Smooth muscle cell (in vitro differentiated cells): ENCODE measurements around the gene UXS1. TPM values are rescaled to one million over a fixed set of nuclear protein-coding genes. Genes with fewer than 3 reads are reported as not detected.

Experiments used
- DNase-seq: peaks from one replicate; lab custom pipeline; 2025; ENCODE audit not compliant: unreplicated experiment; lab: John Stamatoyannopoulos, UW
- H2AFZ ChIP-seq: fragments of 200-600 bp; sonication (generic); 2 replicates; pipeline ENCODE4 v1.6.0; 2016; ENCODE audit warnings: antibody characterized with exemption, low read depth, mild to moderate bottlenecking
- H3F3A ChIP-seq: fragments of 200-600 bp; sonication (generic); 2 replicates; pipeline ENCODE4 v1.6.0; 2017; ENCODE audit warnings: antibody characterized with exemption, low read depth
- H3K27ac ChIP-seq: fragments of 200-600 bp; sonication (generic); 2 replicates; pipeline ENCODE4 v1.5.1; 2016; ENCODE audit warnings: low read depth, mild to moderate bottlenecking
- H3K27me3 ChIP-seq: fragments of 200-600 bp; sonication (generic); 2 replicates; pipeline ENCODE4 v1.6.1; 2016; ENCODE audit warnings: low read depth, mild to moderate bottlenecking
- H3K36me3 ChIP-seq: fragments of 200-600 bp; sonication (generic); 2 replicates; pipeline ENCODE4 v1.5.1; 2016; ENCODE audit warnings: low read depth
- H3K4me1 ChIP-seq: fragments of 200-600 bp; sonication (generic); 2 replicates; pipeline ENCODE4 v1.5.1; 2016; ENCODE audit warnings: low read depth
- H3K4me2 ChIP-seq: fragments of 200-600 bp; sonication (generic); 2 replicates; pipeline ENCODE4 v1.6.0; 2016; ENCODE audit warnings: mild to moderate bottlenecking
- H3K4me3 ChIP-seq: fragments of 200-600 bp; sonication (generic); 2 replicates; pipeline ENCODE4 v1.5.1; 2016; ENCODE audit warnings: mild to moderate bottlenecking
- H3K79me2 ChIP-seq: fragments of 200-600 bp; sonication (generic); 2 replicates; pipeline ENCODE4 v1.6.0; 2016; ENCODE audit warnings: low read depth, mild to moderate bottlenecking
- H3K9ac ChIP-seq: fragments of 200-600 bp; sonication (generic); 2 replicates; pipeline ENCODE4 v1.6.0; 2016; ENCODE audit warnings: low read depth
- H3K9me3 ChIP-seq: fragments of 200-600 bp; sonication (generic); replicated peaks from 2 replicates; pipeline ENCODE4 v1.5.1; 2016; ENCODE audit warnings: low read depth
- H4K20me1 ChIP-seq: fragments of 200-600 bp; sonication (generic); 2 replicates; pipeline ENCODE4 v1.6.0; 2016; ENCODE audit warnings: low read depth
- CTCF ChIP-seq: fragments of 200-600 bp; sonication (generic); IDR thresholded peaks from 2 replicates; pipeline ENCODE4 v1.5.1; 2017; ENCODE audit warnings: borderline replicate concordance, mild to moderate bottlenecking, antibody characterized with exemption; ENCODE audit not compliant: insufficient read depth, poor library complexity, severe bottlenecking
- WGBS: methylation state at CpG from one replicate; pipeline ENCODE4 v1.1.7; 2016; ENCODE audit warnings: low lambda C conversion rate; 5-methylcytosine and 5-hydroxymethylcytosine counted together
- polyA plus RNA-seq: library from polyadenylated mRNA; unstranded; fragments of >200 nt; fragmentation: Nextera tagmentation; extraction: Ambion mirVana; gene quantifications from 2 replicates; pipeline ENCODE4 v1.2.1, GENCODE V29; 2016
- total RNA-seq: library from RNA; depleted of rRNA; stranded (reverse); fragments of >200 nt; gene quantifications from 2 replicates; pipeline ENCODE4 v1.2.3, GENCODE V29; 2014

Gene UXS1
- total and polyA plus RNA-seq, 2 experiments from 2014 or later: 22.2 to 33.5 TPM

DNA sequence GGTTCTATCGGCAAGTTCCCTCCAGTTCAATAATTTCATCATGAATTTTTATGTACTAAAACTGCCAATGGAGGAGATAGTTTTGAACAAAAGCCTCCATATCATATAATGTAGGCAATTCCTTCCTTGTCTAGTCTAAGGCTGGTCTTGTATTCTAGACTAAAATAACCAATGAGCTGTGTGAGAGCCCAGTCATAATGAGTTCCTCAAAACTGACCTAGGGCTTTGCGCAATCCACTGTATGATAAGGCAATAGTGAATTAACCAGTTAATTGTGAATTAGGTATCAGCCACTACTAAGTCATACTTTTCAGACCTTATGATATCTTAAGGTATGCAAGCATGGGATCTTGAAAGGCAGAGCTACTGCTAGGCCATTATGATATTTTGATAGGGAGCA is 7.6 kb upstream of the UXS1 start:
- Histone ChIP-seq H3K27ac (no peak overlapping the region), H3K27me3 (no peaks in the 10 kb centered on the region), H3K4me1 (no peaks in the 10 kb centered on the region), H3F3A (no peaks in the 10 kb centered on the region), H3K9me3 (no peaks in the 10 kb centered on the region), H2AFZ (no peak overlapping the region), H3K9ac (no peak overlapping the region), H3K79me2 (no peaks in the 10 kb centered on the region), H3K4me2 (no peak overlapping the region), H3K36me3 (no peaks in the 10 kb centered on the region), H4K20me1 (no peaks in the 10 kb centered on the region), H3K4me3 (no peak overlapping the region)
- WGBS: 92% methylated on average over 2 of the region's 2 CpGs
- DNase-seq: no peak
- no peak for TF ChIP-seq CTCF

GRCh38 chr2:106197878-106198277 is 3.8 kb upstream of the UXS1 start:
- H3K79me2 ChIP-seq: peaks cover 3% of the 10 kb centered on the region
- no peak overlapping the region for H3K4me3 ChIP-seq
- no peaks in the 10 kb centered on the region for H4K20me1 ChIP-seq
- no peak for DNase-seq
- no peaks in the 10 kb centered on the region for H3K27me3 ChIP-seq
- H3F3A ChIP-seq: no peaks in the 10 kb centered on the region
- H2AFZ ChIP-seq: no peak overlapping the region
- H3K9me3 ChIP-seq: no peaks in the 10 kb centered on the region
- WGBS: 0% methylated on average over 3 of the region's 3 CpGs
- no peaks in the 10 kb centered on the region for H3K36me3 ChIP-seq
- H3K27ac ChIP-seq: peak overlapping the region; percentile 44
- H3K4me1 ChIP-seq: peaks cover 9% of the 10 kb centered on the region
- no peak for TF ChIP-seq CTCF
- H3K4me2 ChIP-seq: peak overlapping the region; percentile 48
- no peak overlapping the region for H3K9ac ChIP-seq

DNA sequence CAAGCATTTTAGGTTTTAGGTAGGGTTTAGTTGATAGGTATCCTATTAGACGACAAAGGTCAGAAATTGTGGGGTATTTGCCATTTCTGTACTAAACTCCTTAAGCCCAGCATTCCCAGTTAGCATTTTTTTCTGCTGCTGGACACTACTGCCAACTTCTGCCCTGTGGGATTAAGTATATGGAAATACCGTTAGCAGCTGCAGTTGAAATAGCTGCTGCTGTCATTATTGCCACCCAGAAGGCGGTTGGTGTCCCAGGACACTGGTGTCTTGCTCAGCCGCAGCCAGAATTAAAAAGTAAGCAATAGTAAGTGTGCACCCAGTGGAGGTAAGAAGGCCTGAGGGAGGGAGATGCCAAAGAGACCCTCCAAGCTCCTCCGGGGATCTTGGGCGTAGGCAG is 1.9 kb upstream of the UXS1 start:
- no peaks in the 10 kb centered on the region for H3K27me3 ChIP-seq
- no peaks in the 10 kb centered on the region for H3F3A ChIP-seq
- H3K36me3 ChIP-seq: no peaks in the 10 kb centered on the region
- H3K9ac ChIP-seq: no peak overlapping the region
- H3K79me2 ChIP-seq: peaks cover 13% of the 10 kb centered on the region
- H4K20me1 ChIP-seq: peaks cover 8% of the 10 kb centered on the region
- H3K4me3 ChIP-seq: no peak overlapping the region
- peaks cover 12% of the 10 kb centered on the region for H3K4me1 ChIP-seq
- no peak overlapping the region for H3K4me2 ChIP-seq
- H2AFZ ChIP-seq: no peak overlapping the region
- no peaks in the 10 kb centered on the region for H3K9me3 ChIP-seq
- TF ChIP-seq CTCF: no peak
- no peak overlapping the region for H3K27ac ChIP-seq
- no peak for DNase-seq
- 80% methylated on average over 6 of the region's 6 CpGs for WGBS

GRCh38 chr2:106195456-106195855 is 1.4 kb upstream of the UXS1 start:
- H3K36me3 ChIP-seq: no peaks in the 10 kb centered on the region
- no peaks in the 10 kb centered on the region for H3K9me3 ChIP-seq
- DNase-seq: no peak
- H3K79me2 ChIP-seq: peaks cover 17% of the 10 kb centered on the region
- H2AFZ ChIP-seq: no peak overlapping the region
- no peak overlapping the region for H3K27ac ChIP-seq
- no peak overlapping the region for H3K9ac ChIP-seq
- peaks cover 12% of the 10 kb centered on the region for H3K4me1 ChIP-seq
- no peak overlapping the region for H3K4me3 ChIP-seq
- peaks cover 8% of the 10 kb centered on the region for H4K20me1 ChIP-seq
- no peak for TF ChIP-seq CTCF
- 91% methylated on average over 6 of the region's 6 CpGs for WGBS
- H3K4me2 ChIP-seq: no peak overlapping the region
- no peaks in the 10 kb centered on the region for H3F3A ChIP-seq
- H3K27me3 ChIP-seq: no peaks in the 10 kb centered on the region
